DND-41 (cell line): ENCODE measurements around the gene RAPGEF1.

Source experiments
- CTCF ChIP-seq: IDR thresholded peaks from 2 replicates; pipeline ENCODE4 v1.5.1; 2012; ENCODE audit warnings: borderline replicate concordance, low read length, moderate library complexity, mild to moderate bottlenecking; ENCODE audit not compliant: poor library complexity, severe bottlenecking; ENCODE audit errors: extremely low read depth
- EZH2 ChIP-seq: IDR thresholded peaks from 3 replicates; pipeline ENCODE4 v1.6.1; 2012; ENCODE audit warnings: borderline replicate concordance, low read depth, mild to moderate bottlenecking, moderate library complexity, low read length, inconsistent platforms; ENCODE audit not compliant: severe bottlenecking

GRCh38 chr9:131732061-131732526 lies 7.8 kb downstream of the RAPGEF1 start:
- no peak for TF ChIP-seq CTCF
- TF ChIP-seq EZH2, result no peak
